ENCODE measurements around the gene NWD2.
"Not testable (repeated sequence)": the region's sequence is repeated elsewhere in the genome, so short reads cannot be mapped to it uniquely, and the experiment has no call there.

NWD2 gene

DNA sequence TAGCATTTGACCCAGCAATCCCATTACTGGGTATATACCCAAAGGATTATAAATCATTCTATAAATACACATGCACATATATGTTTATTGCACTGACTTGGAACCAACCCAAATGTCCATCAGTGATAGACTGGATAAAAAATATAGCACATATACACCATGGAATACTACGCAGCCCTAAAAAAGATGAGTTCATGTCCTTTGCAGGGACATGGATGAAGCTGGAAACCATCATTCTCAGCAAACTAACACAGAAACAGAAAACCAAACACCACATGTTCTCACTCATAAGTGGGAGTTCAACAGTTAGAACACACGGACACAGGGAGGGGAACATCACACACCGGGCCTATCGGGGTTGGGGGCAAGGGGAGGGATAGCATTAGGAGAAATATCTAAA is 250.8 kb downstream of the NWD2 start:
- not testable (repeated sequence) for DNase-seq (ENCODE audit: low read depth in 2 of 2)

Measured in fibroblast of skin of left biceps (primary cell).